Fibroblast of the aortic adventitia (primary cell): ENCODE results near the gene NOVA1. TPM values are rescaled to one million over a fixed set of nuclear protein-coding genes. Genes with fewer than 3 reads are reported as not detected.

Experiments
- DNase-seq: peaks from one replicate; pipeline ENCODE4 v3.0.0-alpha.2; 2010; ENCODE audit warnings: low read depth
- H3K4me3 ChIP-seq: 2 replicates; pipeline ENCODE4 v1.5.1; 2011; ENCODE audit warnings: low read depth, mild to moderate bottlenecking, control low read depth, low read length, moderate library complexity
- total RNA-seq: library from RNA; depleted of rRNA; stranded (reverse); fragments of >200 nt; gene quantifications from 2 replicates; pipeline ENCODE4 v1.2.3, GENCODE V29; 2012; ENCODE audit warnings: low replicate concordance
- TF ChIP-seq, protein P1 (sequence below): IDR thresholded peaks from 2 replicates; pipeline ENCODE4 v1.5.1; 2011; ENCODE audit warnings: mild to moderate bottlenecking, low read length, control low read depth, inconsistent platforms; ENCODE audit not compliant: insufficient read depth

Gene NOVA1
- total RNA-seq, 1 donor: 16.9 TPM

DNA sequence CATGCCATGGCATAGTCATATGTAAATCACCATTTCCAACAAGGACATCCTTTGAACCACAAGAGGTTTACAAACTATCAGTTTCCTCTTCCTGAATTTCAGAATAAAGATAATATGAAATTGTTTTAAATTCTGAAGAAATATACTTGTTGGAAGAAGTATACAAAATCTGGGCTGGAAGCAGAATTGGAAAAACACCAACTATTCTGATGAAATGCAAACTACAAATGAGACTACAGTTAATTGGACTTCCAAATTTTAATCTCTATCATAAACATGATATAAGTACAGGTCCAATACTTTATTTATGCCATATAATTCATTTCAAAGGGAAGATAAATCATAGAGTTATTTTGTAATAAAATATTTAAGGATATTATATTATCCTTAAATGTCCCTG, 80.1 kb downstream of the NOVA1 start:
- no peak for DNase-seq
- TF ChIP-seq, protein P1, sequence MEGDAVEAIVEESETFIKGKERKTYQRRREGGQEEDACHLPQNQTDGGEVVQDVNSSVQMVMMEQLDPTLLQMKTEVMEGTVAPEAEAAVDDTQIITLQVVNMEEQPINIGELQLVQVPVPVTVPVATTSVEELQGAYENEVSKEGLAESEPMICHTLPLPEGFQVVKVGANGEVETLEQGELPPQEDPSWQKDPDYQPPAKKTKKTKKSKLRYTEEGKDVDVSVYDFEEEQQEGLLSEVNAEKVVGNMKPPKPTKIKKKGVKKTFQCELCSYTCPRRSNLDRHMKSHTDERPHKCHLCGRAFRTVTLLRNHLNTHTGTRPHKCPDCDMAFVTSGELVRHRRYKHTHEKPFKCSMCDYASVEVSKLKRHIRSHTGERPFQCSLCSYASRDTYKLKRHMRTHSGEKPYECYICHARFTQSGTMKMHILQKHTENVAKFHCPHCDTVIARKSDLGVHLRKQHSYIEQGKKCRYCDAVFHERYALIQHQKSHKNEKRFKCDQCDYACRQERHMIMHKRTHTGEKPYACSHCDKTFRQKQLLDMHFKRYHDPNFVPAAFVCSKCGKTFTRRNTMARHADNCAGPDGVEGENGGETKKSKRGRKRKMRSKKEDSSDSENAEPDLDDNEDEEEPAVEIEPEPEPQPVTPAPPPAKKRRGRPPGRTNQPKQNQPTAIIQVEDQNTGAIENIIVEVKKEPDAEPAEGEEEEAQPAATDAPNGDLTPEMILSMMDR: no peak
- no peak overlapping the region for H3K4me3 ChIP-seq

DNA sequence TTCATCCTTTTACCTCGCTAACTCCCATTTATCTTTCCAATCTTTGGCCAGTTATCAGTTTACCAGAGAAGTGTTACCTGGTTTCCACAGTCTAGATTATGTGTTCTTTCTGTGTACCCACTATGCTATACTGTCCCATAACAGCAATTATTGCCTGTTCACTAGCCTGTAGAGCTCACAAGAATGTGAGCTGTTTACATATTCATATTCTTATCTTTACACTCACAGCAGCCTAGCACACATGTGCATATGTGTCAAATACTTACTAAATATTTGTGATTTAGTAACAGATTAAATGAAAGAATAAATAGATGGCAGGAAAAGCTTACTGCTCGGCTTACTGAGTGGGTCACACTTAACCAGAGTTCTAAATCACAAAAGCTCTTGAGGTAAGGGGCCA, 97.8 kb downstream of the NOVA1 start:
- TF ChIP-seq, protein P1: no peak
- H3K4me3 ChIP-seq: no peak overlapping the region
- DNase-seq: no peak

DNA sequence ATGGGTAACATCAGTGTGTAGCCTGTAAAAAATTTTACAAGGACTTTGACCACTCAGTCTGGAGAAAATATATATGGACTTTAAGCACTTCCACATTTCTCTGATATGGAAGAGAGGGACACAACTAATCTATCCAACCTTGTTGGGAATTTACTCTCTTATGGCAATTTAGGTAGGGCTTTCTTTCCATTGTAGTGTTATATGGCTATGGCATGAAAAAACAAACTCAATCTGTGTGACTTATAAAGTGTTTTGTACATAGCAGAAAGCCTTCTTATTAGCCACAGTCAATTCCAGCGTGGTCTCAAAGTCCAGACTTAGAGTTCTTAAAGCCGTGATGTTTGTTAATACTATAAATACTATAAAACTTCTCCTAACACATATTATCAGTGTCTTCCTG, 98.3 kb downstream of the NOVA1 start:
- DNase-seq: no peak
- TF ChIP-seq, protein P1: no peak
- H3K4me3 ChIP-seq: no peak overlapping the region

DNA sequence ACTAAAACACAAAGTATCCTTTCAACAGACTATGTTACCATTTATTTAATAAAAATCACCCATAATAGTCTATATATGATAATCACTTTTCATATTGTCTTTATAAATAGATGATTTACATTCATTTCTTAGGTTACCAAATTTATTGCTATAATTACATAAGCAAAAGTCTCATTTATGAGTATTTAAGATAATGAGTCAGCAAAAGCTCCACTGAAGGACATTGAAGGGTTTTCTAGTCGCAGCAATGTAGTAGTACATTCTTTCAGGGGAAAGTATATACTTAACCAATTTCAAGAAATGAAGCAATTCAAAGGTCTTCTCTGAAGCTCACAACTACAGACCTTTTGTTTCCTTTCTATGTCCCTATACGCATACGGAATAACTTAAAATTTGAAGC, 110.9 kb downstream of the NOVA1 start:
- TF ChIP-seq, protein P1: no peak
- DNase-seq: no peak
- H3K4me3 ChIP-seq: no peak overlapping the region

DNA sequence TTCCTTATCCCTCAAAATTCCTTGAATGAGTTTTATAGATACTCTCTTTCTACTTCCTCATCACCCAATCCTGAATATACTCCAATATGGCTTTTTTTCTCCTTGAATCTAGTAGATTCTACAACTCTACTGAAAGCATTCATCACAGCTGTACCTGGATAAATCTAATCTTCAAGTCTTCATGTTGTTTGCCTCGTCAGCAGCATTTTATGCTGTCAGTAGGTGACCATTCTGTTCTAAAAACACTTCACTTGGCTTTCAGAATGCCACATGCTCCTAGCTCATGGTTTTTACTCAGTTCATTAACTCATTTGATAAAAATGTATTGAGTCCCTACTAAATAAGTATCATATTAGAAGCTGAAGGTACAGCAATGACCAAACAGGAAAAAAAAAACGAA, 113.3 kb downstream of the NOVA1 start:
- TF ChIP-seq, protein P1: no peak
- H3K4me3 ChIP-seq: no peak overlapping the region
- DNase-seq: no peak

DNA sequence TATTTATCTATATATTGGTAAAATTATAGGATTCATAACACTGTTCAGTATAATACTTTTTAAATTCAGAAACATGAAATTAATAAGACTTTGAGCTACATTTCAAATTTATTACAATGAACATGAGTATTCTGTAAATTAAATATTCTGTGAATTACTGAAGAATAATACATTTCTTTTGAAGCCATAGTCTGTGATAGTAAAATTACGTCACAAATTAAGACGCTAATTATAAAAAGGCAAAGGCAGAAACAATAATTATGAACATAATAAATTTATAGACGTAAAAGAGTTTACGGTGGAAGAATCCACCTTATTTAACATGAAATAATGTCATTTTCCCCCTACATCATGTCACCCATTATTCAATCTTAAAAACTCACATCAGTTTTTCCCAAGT, 118.9 kb downstream of the NOVA1 start:
- no peak overlapping the region for H3K4me3 ChIP-seq
- no peak for DNase-seq
- TF ChIP-seq, protein P1: no peak

DNA sequence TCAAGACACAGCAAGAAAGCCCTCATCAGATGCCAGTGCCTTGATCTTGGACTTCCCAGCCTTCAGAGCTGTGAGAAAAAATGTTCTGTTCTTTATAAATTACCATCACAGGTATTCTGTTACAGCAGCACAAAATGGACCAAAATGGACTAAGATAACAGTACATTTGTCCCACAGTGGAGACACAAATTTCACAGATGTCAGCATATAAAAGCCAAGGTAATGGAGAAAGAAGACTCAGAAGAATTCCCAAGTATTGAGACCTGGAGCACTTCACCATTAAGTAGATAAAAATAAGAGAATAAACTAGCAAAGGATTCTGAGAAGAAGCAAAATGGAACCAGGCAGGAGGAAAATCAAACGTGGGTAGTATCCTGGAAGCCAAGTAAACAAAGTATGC, 131.0 kb downstream of the NOVA1 start:
- TF ChIP-seq, protein P1: no peak
- DNase-seq: no peak
- no peak overlapping the region for H3K4me3 ChIP-seq
